Body of pancreas (tissue), 4 donors: ENCODE data around the gene CLOCK. TPM values are rescaled to one million over a fixed set of nuclear protein-coding genes. Genes with fewer than 3 reads are reported as not detected.

Experiments
- ATAC-seq: fragments of 150-250 bp; one replicate; pipeline ENCODE4 v1.9.1; 2016
- DNase-seq, 4 donors: peaks; one replicate each; pipeline ENCODE4 v3.0.0-alpha.2; 2019
- H3K27ac ChIP-seq, 4 donors: fragments of 200-600 bp; sonication (generic); 1 replicate in 3 of 4; 2 replicates in 1 of 4; pipeline versions ENCODE4 v1.5.1 to v1.6.1; 2016 to 2019; ENCODE audit warnings: mild to moderate bottlenecking in 1 of 4, mixed read lengths in 1 of 4, moderate library complexity in 1 of 4
- H3K27me3 ChIP-seq, 2 donors: fragments of 200-600 bp; sonication (generic); one replicate each; pipeline ENCODE4 v1.6.0; 2016; ENCODE audit warnings: mild to moderate bottlenecking in 1 of 2
- H3K36me3 ChIP-seq, 2 donors: fragments of 200-600 bp; sonication (generic); replicated peaks in 1 of 2; 2 replicates each; pipeline ENCODE4 v1.5.1; 2016; ENCODE audit warnings: low read depth in 2 of 2; ENCODE audit not compliant: insufficient read depth in 1 of 2
- H3K4me1 ChIP-seq: fragments of 200-600 bp; sonication (generic); one replicate; pipeline ENCODE4 v1.6.0; 2016
- H3K4me3 ChIP-seq, 2 donors: fragments of 200-600 bp; sonication (generic); 1 replicate in 1 of 2; 2 replicates in 1 of 2; pipeline ENCODE4 v1.5.1; 2016 to 2019
- H3K9me3 ChIP-seq, 3 donors: fragments of 200-600 bp; sonication (generic); 1 replicate in 2 of 3; 2 replicates in 1 of 3; pipeline ENCODE4 v1.5.1; 2016
- CTCF ChIP-seq, 7 experiments: fragments of 450-650 bp in 4 of 7; fragments of 200-600 bp in 3 of 7; sonication (generic) in 3 of 7; IDR thresholded peaks; one replicate each; pipeline ENCODE4 v1.5.1; 2016 to 2019; ENCODE audit warnings: antibody characterized with exemption in 7 of 7
- POLR2A ChIP-seq, 3 donors: fragments of 450-650 bp; IDR thresholded peaks; one replicate each; pipeline ENCODE4 v1.6.1; 2016; ENCODE audit warnings: antibody characterized with exemption in 3 of 3, mild to moderate bottlenecking in 2 of 3
- WGBS, 2 donors: methylation state at CpG; one replicate each; pipeline ENCODE4 v1.1.5; 2017; 5-methylcytosine and 5-hydroxymethylcytosine counted together
- intact Hi-C: fragments of 100-400 bp; cut with DNase I; formaldehyde crosslinking; loops from one replicate; pipeline ENCODE4 v1.15.1; 2023
- total RNA-seq, 2 donors: library from RNA; depleted of rRNA; stranded (reverse); fragments of >200 nt; gene quantifications; one replicate each; pipeline ENCODE4 v1.1.0, GENCODE V29; 2016

The CLOCK gene
- total RNA-seq, 2 donors from 2014 or later, result 6.3 to 13.7 TPM

GRCh38 chr4:55545151-55545550 is 1.6 kb downstream of the CLOCK start:
- 1 to 2% methylated on average over 6 of the region's 6 CpGs for WGBS, 2 donors
- no peaks in the 10 kb centered on the region for H3K9me3 ChIP-seq
- peak overlapping the region in 3 of 4 donors; percentile 95 to 99 (median 98) for H3K27ac ChIP-seq
- ATAC-seq (no peak), DNase-seq (no peak)
- H3K27me3 ChIP-seq, result no peaks in the 10 kb centered on the region
- intact Hi-C loops, result no loop called here
- TF ChIP-seq CTCF (IDR thresholded peaks at IDR 0.05) (no peak), POLR2A (IDR thresholded peaks at IDR 0.05) (no peak)
- peaks cover 13% of the 10 kb centered on the region for H3K4me1 ChIP-seq
- no peaks in the 10 kb centered on the region for H3K36me3 ChIP-seq
- peak overlapping the region; percentile 80 to 92 for H3K4me3 ChIP-seq

DNA sequence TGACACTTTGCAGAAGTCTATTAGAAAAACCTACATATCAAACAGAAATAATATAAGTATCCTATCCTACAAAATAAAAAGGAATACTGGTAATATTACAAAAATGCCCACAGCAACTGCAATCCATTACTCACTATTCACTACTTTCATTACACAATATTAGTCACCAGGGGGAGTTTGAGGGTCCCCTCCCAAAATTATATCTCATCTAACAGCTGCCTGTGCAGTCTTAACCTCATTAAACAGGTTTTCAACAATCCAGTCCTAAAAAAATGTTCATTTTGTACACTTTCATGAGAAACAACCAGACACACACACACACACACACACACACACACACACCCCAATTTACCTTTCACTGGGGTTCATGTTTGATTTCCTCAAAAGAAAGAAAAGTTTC is 2.9 kb downstream of the CLOCK start:
- Histone ChIP-seq H3K27me3 (no peaks in the 10 kb centered on the region), H3K36me3 (no peaks in the 10 kb centered on the region), H3K4me1 (peaks cover 13% of the 10 kb centered on the region), H3K27ac (no peak overlapping the region), H3K4me3 (no peak overlapping the region), H3K9me3 (no peaks in the 10 kb centered on the region)
- no peak for ATAC-seq
- TF ChIP-seq CTCF (IDR thresholded peaks at IDR 0.05), result no peak
- TF ChIP-seq POLR2A (IDR thresholded peaks at IDR 0.05), result no peak
- intact Hi-C loops, result no loop called here
- no peak for DNase-seq

DNA sequence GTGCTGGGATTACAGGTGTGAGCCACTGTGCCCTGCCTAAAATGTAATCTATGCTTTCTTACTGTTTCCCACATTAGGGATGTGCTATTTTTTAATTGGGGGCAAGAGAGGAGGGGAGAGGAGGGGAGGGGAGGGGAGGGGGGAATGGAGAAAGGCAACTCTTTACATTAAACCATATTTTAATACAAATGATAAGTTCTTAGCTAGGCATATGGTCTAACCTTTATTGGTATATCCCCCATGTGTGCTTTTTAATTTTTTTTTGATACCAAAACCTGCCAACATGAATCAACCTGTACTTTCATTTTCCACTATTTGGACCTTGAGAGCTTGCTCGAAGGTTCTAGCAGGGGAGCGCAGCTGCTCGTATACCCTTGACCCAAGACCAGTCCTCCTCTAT is 6.4 kb downstream of the CLOCK start:
- WGBS, 2 donors, result 91 to 96% methylated on average over 3 of the region's 3 CpGs
- DNase-seq, result no peak
- H3K9me3 ChIP-seq, result no peaks in the 10 kb centered on the region
- ATAC-seq, result no peak
- no peak overlapping the region for H3K4me3 ChIP-seq
- H3K4me1 ChIP-seq, result peaks cover 5% of the 10 kb centered on the region
- H3K36me3 ChIP-seq, result no peaks in the 10 kb centered on the region
- intact Hi-C loops, result no loop called here
- no peak for TF ChIP-seq CTCF (IDR thresholded peaks at IDR 0.05)
- TF ChIP-seq POLR2A (IDR thresholded peaks at IDR 0.05), result no peak
- H3K27me3 ChIP-seq, result no peaks in the 10 kb centered on the region
- H3K27ac ChIP-seq, result no peak overlapping the region

GRCh38 chr4:55539658-55540057 is 7.1 kb downstream of the CLOCK start:
- Histone ChIP-seq H3K4me1 (peaks cover 4% of the 10 kb centered on the region), H3K36me3 (no peaks in the 10 kb centered on the region), H3K27me3 (no peaks in the 10 kb centered on the region), H3K9me3 (no peaks in the 10 kb centered on the region), H3K27ac (no peak overlapping the region), H3K4me3 (no peak overlapping the region)
- no peak for DNase-seq
- no peak for ATAC-seq
- intact Hi-C loops, result no loop called here
- 88 to 94% methylated on average over 2 of the region's 2 CpGs for WGBS, 2 donors
- TF ChIP-seq CTCF (IDR thresholded peaks at IDR 0.05), result no peak
- TF ChIP-seq POLR2A (IDR thresholded peaks at IDR 0.05), result no peak

DNA sequence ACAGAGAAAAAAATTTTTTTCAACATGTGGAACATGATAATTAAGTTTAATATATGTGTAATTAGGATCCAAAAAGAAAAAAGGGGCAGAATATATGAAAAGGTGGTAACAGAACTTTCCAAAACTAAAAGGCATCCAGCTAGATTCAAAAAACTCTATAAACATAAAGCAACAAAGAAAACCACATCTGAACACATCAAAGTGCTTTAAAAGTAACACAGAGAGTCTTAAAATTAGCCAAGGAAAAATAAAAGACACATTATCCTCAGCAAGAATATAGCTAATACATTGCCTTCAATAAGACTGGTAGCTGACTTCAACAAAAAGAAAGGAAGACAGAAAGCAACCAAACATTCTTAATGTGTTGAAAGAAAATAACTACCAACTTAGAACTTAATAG is 8.2 kb downstream of the CLOCK start:
- no peak overlapping the region for H3K27ac ChIP-seq
- DNase-seq (no peak), ATAC-seq (no peak)
- no peaks in the 10 kb centered on the region for H3K27me3 ChIP-seq
- no peaks in the 10 kb centered on the region for H3K4me1 ChIP-seq
- H3K36me3 ChIP-seq, result no peaks in the 10 kb centered on the region
- no peak overlapping the region for H3K4me3 ChIP-seq
- intact Hi-C loops, result no loop called here
- H3K9me3 ChIP-seq, result no peaks in the 10 kb centered on the region
- no peak for TF ChIP-seq POLR2A (IDR thresholded peaks at IDR 0.05)
- no peak for TF ChIP-seq CTCF (IDR thresholded peaks at IDR 0.05)
